C4-2B (cell line): ENCODE results near the gene SRCAP.
A peak's percentile ranks its signal among the peaks of the same experiment; 100 is the strongest.

Experiments
- H3K27ac ChIP-seq: fragments of 450-650 bp; 2 replicates; pipeline ENCODE4 v1.5.1; 2017
- CTCF ChIP-seq: fragments of 450-650 bp; conservative IDR thresholded peaks from 2 replicates; pipeline ENCODE4 v1.5.1; 2017; ENCODE audit warnings: mild to moderate bottlenecking
- ZFX ChIP-seq: fragments of 450-650 bp; IDR thresholded peaks from 2 replicates; pipeline ENCODE4 v1.6.1; 2017

Gene SRCAP

GRCh38 chr16:30760577-30761426 lies 61.8 kb downstream of the SRCAP start:
- H3K27ac ChIP-seq, result peak overlapping the region; percentile 89
- TF ChIP-seq CTCF, result no peak

GRCh38 chr16:30761427-30761927 lies 62.5 kb downstream of the SRCAP start:
- H3K27ac ChIP-seq, result peak overlapping the region; percentile 89
- TF ChIP-seq ZFX (0 out of 2 replicates have a peak, but pooled peaks have one; percentile 9), CTCF (no peak)

GRCh38 chr16:30761928-30762902 lies 63.2 kb downstream of the SRCAP start, which contains the start of the genes CFAP119 and RNF40:
Gene CFAP119, minus strand, starts transcription at chr16:30762062. Its CDS starts 314 bp downstream, at chr16:30761748.
Gene RNF40, plus strand, starts transcription at chr16:30762322. Its CDS starts 224 bp downstream, at chr16:30762546.
- H3K27ac ChIP-seq, result peak within 1 kb of the TSS; percentile 89
- TF ChIP-seq CTCF (no peak), ZFX (no peak)

GRCh38 chr16:30762991-30763725 lies 64.2 kb downstream of the SRCAP start:
- H3K27ac ChIP-seq, result peak overlapping the region; percentile 89
- TF ChIP-seq ZFX, result no peak
- TF ChIP-seq CTCF, result no peak

GRCh38 chr16:30764086-30764485 lies 65.1 kb downstream of the SRCAP start:
- no peak overlapping the region for H3K27ac ChIP-seq
- TF ChIP-seq CTCF (no peak), ZFX (no peak)

GRCh38 chr16:30764816-30765465 lies 66.0 kb downstream of the SRCAP start:
- TF ChIP-seq ZFX, result no peak
- no peak for TF ChIP-seq CTCF
- no peak overlapping the region for H3K27ac ChIP-seq
